K562 (cell line): ENCODE results near the gene SCAMP2. TPM values are rescaled to one million over a fixed set of nuclear protein-coding genes. Genes with fewer than 3 reads are reported as not detected.

ENCODE experiments used
- ATAC-seq: fragments of 200-7000 bp; cut with Tn5 transposase; 3 replicates; pipeline ENCODE4 v1.9.1; 2020; ENCODE audit warnings: moderate library complexity
- BruUV-seq: library from RNA; stranded (reverse); fragments of 400-500 nt; replicated peaks from 2 replicates; lab custom pipeline; 2021; lab: Mats Ljungman, UMichigan
- CTCF ChIA-PET: fragments of 300-600 bp; formaldehyde crosslinking; extraction: SDS; loops from one replicate; lab custom pipeline; 2021; ENCODE audit warnings: low intra/inter-chr PET ratio; lab: Yijun Ruan, JAX
- POLR2A ChIA-PET: fragments of 300-600, 350-650 bp; sonication (Branson Sonifier 250); formaldehyde crosslinking; extraction: SDS; loops from one replicate; lab custom pipeline; 2021; ENCODE audit warnings: antibody characterized with exemption, inconsistent platforms; lab: Yijun Ruan, JAX
- DNase-seq, 4 experiments: peaks; one replicate each; pipeline versions ENCODE4 v3.0.0 to v3.0.0-alpha.2; 2011 to 2018; ENCODE audit warnings: low spot score in 3 of 4, mixed read lengths in 3 of 4; ENCODE audit errors: extremely low read depth in 1 of 4
- FAIRE-seq: peaks from 2 replicates; lab custom pipeline; 2011; peaks lifted over from hg19 to GRCh38; lab: Jason Lieb, UNC
- H2AFZ ChIP-seq: 2 replicates; pipeline ENCODE4 v1.6.0; 2011; ENCODE audit warnings: low read depth, low read length, control low read depth, inconsistent platforms
- H3K27ac ChIP-seq: fragments of 200-600 bp; 3 replicates; pipeline ENCODE4 v1.8.0; 2011; ENCODE audit warnings: low read depth, mild to moderate bottlenecking, control low read depth, inconsistent platforms, low read length, moderate library complexity, mixed read lengths; ENCODE audit errors: extremely low read depth
- H3K27me3 ChIP-seq, 2 experiments: fragments of 300-600 bp in 1 of 2; 2 replicates in 1 of 2; 3 replicates in 1 of 2; pipeline versions ENCODE4 v1.6.0 to v1.8.0; 2011; ENCODE audit warnings: inconsistent platforms in 2 of 2, low read length in 2 of 2, mild to moderate bottlenecking in 1 of 2, mixed read lengths in 1 of 2, moderate library complexity in 1 of 2; ENCODE audit not compliant: control insufficient read depth in 2 of 2, insufficient read depth in 2 of 2
- H3K36me3 ChIP-seq: fragments of 300-600 bp; 3 replicates; pipeline ENCODE4 v1.8.0; 2011; ENCODE audit warnings: mild to moderate bottlenecking, low read length, inconsistent platforms; ENCODE audit not compliant: control insufficient read depth, insufficient read depth
- H3K4me1 ChIP-seq, 2 experiments: fragments of 200-600 bp in 1 of 2; replicated peaks in 1 of 2; 2 replicates in 1 of 2; 3 replicates in 1 of 2; pipeline versions ENCODE4 v1.5.1 to v1.8.0; 2011; ENCODE audit warnings: inconsistent platforms in 2 of 2, low read length in 2 of 2, mild to moderate bottlenecking in 1 of 2, mixed read lengths in 1 of 2, moderate library complexity in 1 of 2; ENCODE audit not compliant: control insufficient read depth in 2 of 2, insufficient read depth in 2 of 2
- H3K4me2 ChIP-seq: 2 replicates; pipeline ENCODE4 v1.6.1; 2011; ENCODE audit warnings: low read length, control low read depth, inconsistent platforms, mixed read lengths; ENCODE audit not compliant: insufficient read depth
- H3K4me3 ChIP-seq: fragments of 200-600 bp; sonication (generic), shearing (Covaris generic); 2 replicates; pipeline ENCODE4 v1.5.1; 2016; ENCODE audit warnings: control low read depth, inconsistent platforms
- H3K79me2 ChIP-seq: fragments of 200-600 bp; 3 replicates; pipeline ENCODE4 v1.8.0; 2011; ENCODE audit warnings: low read length, inconsistent platforms; ENCODE audit not compliant: control insufficient read depth, insufficient read depth
- H3K9ac ChIP-seq, 2 experiments: 2 replicates each; pipeline versions ENCODE4 v1.6.0 to v1.6.1; 2011; ENCODE audit warnings: low read depth in 2 of 2, low read length in 2 of 2, control low read depth in 1 of 2, inconsistent platforms in 1 of 2, mild to moderate bottlenecking in 1 of 2, mixed read lengths in 1 of 2; ENCODE audit not compliant: insufficient read depth in 1 of 2
- H3K9me1 ChIP-seq: one replicate; pipeline ENCODE4 v1.6.0; 2011; ENCODE audit warnings: inconsistent platforms, mild to moderate bottlenecking, low read length, moderate library complexity; ENCODE audit not compliant: control insufficient read depth, insufficient read depth
- H3K9me3 ChIP-seq: replicated peaks from 2 replicates; pipeline ENCODE4 v1.5.1; 2011; ENCODE audit warnings: low read depth, low read length, inconsistent platforms; ENCODE audit not compliant: control insufficient read depth, insufficient read depth
- H4K20me1 ChIP-seq: replicated peaks from 2 replicates; pipeline ENCODE4 v1.6.1; 2011; ENCODE audit warnings: low read length, inconsistent platforms, mixed read lengths; ENCODE audit not compliant: control insufficient read depth, insufficient read depth
- CSDE1 ChIP-seq, 2 experiments: fragments of 450-650 bp; IDR thresholded peaks; 2 replicates each; pipeline ENCODE4 v1.6.1; 2016; ENCODE audit warnings: mild to moderate bottlenecking in 1 of 2
- MGA ChIP-seq: fragments of 450-650 bp; IDR thresholded peaks from 2 replicates; pipeline ENCODE4 v1.6.1; 2016; ENCODE audit warnings: mild to moderate bottlenecking, moderate library complexity
- ZNF644 ChIP-seq: fragments of 200-800 bp; sonication (Bioruptor generic); IDR thresholded peaks from 2 replicates; pipeline ENCODE4 v1.6.1; 2016; ENCODE audit warnings: low read depth, missing genetic modification characterization, missing compliant biosample characterization
- WGBS: fragments of 100-300 bp; shearing (Covaris generic); methylation state at CpG from one replicate; pipeline ENCODE4 v1.1.6; 2016; ENCODE audit warnings: low coverage, mixed read lengths; ENCODE audit not compliant: insufficient coverage; ENCODE audit errors: missing lambda C conversion rate; 5-methylcytosine and 5-hydroxymethylcytosine counted together
- in situ Hi-C: fragments of 300-500 bp; cut with MboI; formaldehyde crosslinking; loops from 4 replicates; pipeline ENCODE4 v1.15.0; 2018; ENCODE audit warnings: inconsistent platforms, mixed read lengths
- intact Hi-C: fragments of 100-400 bp; cut with micrococcal nuclease; formaldehyde crosslinking; loops from 2 replicates; pipeline ENCODE4 v1.14.2; 2022
- polyA plus RNA-seq, 8 experiments: library from polyadenylated mRNA; depleted of rRNA in 4 of 8; stranded (reverse) in 5 of 8; unstranded in 3 of 8; fragments of >200 nt; fragmentation: Nextera tagmentation in 2 of 8; fragmentation: Illumina TruSeq in 1 of 8; extraction: Ambion mirVana in 2 of 8; extraction: Trizol in 1 of 8; gene quantifications; 2 replicates each; pipeline versions ENCODE4 v1.2.1 to v1.2.3, GENCODE V29; 2011 to 2014; ENCODE audit warnings: inconsistent platforms in 1 of 8, missing spikeins in 1 of 8
- total RNA-seq, 7 experiments: library from RNA; depleted of rRNA in 6 of 7; stranded (reverse); fragments of >200 nt in 6 of 7; fragmentation: Illumina TruSeq in 2 of 7; extraction: Trizol in 2 of 7; gene quantifications; 2 replicates each; pipeline versions ENCODE4 v1.2.1 to v1.2.3, GENCODE V29; 2011 to 2021; ENCODE audit warnings: low replicate concordance in 1 of 7

Gene SCAMP2
- total and polyA plus RNA-seq, 9 of the 15 experiments (the other 6 are each of a cell fraction or from before 2014, with no cell fraction given): 5.9 to 61.1 (median 20.1) TPM

GRCh38 chr15:74865316-74865715 is 7.8 kb downstream of the SCAMP2 start:
- FAIRE-seq: no peak
- H3K9ac ChIP-seq: no peak overlapping the region
- H3K27ac ChIP-seq: no peak overlapping the region
- no peak overlapping the region for H3K4me3 ChIP-seq
- H3K4me2 ChIP-seq: no peak overlapping the region
- in situ Hi-C loops: no loop called here
- ATAC-seq: no peak
- H3K9me1 ChIP-seq: peaks cover 7% of the 10 kb centered on the region
- H3K4me1 ChIP-seq: peaks cover 7 to 13% of the 10 kb centered on the region in 2 experiments; a peak in 3 of 5 replicates
- H4K20me1 ChIP-seq: 0 out of 2 replicates have a peak, but pooled peaks cover 5% of the 10 kb centered on the region
- peaks cover 53% of the 10 kb centered on the region for H3K79me2 ChIP-seq
- intact Hi-C loops: no loop called here
- no TSS peak for BruUV-seq
- ChIA-PET CTCF (no interaction called here), POLR2A (interaction anchor here (0.6 kb wide), 1 partner anchor 18 kb away, joined by 3 read pairs; no protein-coding TSS in a partner anchor)
- WGBS: 59% methylated on average over 2 of the region's 2 CpGs
- DNase-seq: peak in 1 of 4 experiments; percentile 4
- H3K27me3 ChIP-seq: no peaks in the 10 kb centered on the region
- TF ChIP-seq CSDE1 (IDR thresholded peaks at IDR 0.05) (no peak), MGA (no peak), ZNF644 (no peak)
- H2AFZ ChIP-seq: no peak overlapping the region
- peaks cover 38% of the 10 kb centered on the region for H3K36me3 ChIP-seq
- no peaks in the 10 kb centered on the region; the same call in 1 of the 2 replicates for H3K9me3 ChIP-seq
